ENCODE measurements around the gene PITX3.

Gene PITX3

DNA sequence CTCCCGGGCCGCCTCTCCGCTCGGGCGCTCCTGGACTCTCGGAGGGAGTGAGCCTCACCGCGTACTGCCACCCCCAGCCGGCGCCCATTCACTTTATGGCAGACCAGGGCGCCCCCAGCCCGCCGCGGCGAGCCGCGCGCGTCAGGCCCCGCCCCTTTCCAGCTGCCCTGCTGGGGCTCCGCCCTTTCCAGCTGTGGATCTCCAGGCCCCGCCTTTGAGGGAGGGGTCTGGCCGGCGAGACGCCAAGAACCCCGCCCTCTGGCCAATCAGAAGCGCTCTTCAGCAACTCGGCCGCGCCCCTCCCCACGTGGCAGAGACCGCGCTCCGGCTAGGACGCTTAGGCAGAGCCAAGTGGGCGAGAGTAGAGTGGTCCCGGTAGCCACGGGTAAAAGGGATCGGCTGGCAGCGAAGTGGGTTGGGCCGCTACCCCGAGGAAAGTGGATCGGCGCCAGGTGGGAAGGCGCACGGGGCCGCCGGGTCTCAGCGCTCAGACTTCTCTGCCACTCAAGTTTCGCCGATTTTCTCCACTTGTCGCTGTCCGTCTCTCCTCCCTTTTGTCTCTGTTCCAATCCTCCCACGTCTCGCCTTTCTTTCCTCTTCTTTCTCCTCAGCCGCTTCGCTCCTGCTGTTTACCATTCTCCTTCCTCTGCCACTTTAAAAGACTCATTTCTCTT, at the start of gene PITX3:
PITX3 (minus strand) TSS at position 69 of the 674 bp plus-strand sequence. CDS start 9,432 bp downstream, outside the sequence.
- DNase-seq, result peak; percentile 88

GRCh38 chr10:102289840-102290239, 48.5 kb upstream of the PITX3 start:
- no peak for DNase-seq

- DNase-seq, result no peak
These were observed 48.0 kb upstream of the PITX3 start for GRCh38 chr10:102289356-102289755.

GRCh38 chr10:102287991-102288390, 46.7 kb upstream of the PITX3 start:
- DNase-seq, result no peak

GRCh38 chr10:102287538-102287937, 46.2 kb upstream of the PITX3 start:
- DNase-seq, result no peak

DNA sequence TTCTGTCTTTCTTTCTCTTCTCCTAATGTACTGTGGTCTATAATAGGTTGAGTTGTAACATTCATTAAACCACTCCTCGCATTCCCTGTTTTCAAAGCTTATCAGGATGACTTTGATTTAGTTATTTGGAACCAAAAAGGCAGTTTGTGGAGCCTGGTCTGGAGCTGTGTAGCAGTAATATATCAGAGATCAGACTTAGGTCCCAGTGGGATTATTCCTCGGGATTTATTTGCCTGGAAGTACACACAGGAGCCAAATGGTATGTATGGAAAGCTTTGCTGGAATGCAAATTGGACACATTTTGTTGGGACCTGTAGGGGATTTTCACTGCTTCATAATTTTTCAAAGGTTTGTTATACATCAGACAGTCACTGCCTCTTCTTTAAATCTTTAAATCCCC, 44.9 kb upstream of the PITX3 start:
- no peak for DNase-seq

DNA sequence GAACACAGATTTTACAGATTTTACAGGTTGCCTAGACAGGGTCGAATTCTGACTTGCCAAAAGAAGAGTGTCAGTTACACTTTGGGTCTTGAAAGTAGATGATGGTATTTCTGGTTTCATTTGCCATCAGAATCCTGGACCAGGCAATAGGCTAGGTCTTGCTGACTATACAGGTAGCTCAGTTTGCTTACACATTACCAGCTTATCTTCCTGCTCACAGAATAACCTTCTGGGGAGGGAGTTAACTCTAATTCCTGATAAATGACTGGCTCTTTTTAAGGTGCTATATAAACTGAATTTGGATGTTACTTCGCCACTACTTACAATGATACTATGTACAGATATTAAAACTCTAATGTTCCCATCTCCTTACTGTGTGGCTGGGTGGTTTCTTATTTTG, 43.8 kb upstream of the PITX3 start:
- DNase-seq, result no peak

DNA sequence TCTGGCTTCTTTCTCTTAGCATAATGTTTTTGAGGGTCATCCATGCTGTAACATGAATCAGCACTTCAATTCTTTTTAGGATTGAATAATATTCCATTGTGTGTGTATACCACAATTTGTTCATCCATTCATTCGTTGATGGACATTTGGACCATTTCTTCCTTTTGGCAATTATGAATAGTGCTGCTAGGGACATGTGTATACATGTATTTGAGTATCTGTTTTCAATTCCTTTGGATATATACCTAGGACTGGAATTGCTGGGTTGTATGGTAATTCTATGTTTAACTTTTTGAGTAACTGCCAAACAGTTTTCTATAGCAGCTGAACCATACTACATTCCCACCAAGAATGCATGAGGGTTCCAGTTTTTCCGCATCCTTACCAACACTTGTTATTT, 43.2 kb upstream of the PITX3 start:
- DNase-seq, result no peak

- no peak for DNase-seq
These were observed 42.6 kb upstream of the PITX3 start for GRCh38 chr10:102283890-102284289.

- no peak for DNase-seq
These were observed 42.2 kb upstream of the PITX3 start for GRCh38 chr10:102283488-102283887.

DNA sequence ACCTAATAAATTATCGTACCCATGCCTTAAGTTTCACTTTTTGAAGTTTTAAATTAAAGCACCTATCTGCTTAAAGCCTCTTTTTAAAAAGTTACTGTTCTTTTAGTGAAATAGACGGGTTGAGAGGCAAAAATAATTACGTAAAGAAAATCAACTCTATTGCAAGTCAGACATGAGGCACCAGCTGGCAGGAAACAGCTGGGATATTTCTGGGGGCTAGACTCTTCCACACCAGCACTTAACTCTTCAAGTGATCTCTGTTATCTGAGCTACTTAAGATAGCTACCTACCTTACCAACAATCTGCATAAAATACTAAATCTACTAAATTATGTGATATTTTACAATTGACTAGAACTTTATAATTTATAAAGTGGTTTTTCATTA, 39.8 kb upstream of the PITX3 start:
- DNase-seq, result no peak

DNA sequence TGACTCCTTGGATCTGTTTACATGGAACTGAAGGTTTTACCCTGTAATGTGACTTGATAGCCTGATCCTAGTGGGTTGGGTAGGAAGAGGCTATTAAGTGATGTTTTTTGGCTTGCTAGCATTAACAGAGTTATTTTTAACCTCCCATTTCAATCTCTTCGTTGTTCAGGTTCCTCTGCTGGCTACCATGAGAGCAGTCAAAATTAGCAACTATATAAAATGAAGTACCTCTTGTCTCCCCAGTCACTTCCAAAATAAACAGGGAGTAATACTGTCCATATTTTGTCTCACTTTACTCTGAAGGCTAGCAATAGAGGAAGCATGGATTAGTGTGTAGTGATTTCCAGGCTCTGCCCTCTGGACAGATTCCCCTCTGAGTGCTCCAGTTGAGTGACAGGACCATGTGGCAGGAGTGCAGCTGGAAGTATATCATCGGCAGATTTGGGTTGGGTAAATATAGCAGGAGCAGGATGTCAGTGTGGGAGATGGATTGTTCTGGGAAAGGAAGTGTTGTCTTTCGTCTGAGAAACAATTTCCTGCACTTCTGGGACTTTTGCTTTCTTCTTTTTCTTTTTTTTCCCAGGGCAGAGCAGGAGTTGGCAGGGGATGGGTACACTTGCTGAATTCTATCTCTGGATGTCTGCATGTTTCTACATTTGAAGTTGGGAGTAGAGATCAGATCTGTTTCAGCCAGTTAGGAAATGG, 39.2 kb upstream of the PITX3 start:
- no peak for DNase-seq

DNA sequence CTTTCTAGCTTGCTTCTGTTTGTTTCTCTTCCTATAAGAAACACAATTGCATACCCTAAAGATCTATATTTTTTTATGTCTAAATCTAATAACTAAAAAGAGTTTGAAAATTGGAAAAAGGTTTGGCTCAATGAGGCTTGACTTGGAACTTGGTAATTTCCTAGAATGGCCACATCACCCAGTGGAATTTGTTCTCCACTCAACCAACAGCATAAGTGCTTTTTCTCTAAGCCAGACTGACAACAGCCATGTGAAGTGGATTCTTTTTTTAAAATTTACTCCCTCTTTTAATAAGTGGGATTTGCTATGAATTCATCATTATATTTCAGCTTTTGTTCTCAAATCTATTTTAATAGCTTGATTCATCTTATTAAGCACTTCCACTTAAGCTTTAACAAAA, 37.8 kb upstream of the PITX3 start:
- DNase-seq, result no peak

- no peak for DNase-seq
These were observed 34.0 kb upstream of the PITX3 start for GRCh38 chr10:102275343-102275742.

DNA sequence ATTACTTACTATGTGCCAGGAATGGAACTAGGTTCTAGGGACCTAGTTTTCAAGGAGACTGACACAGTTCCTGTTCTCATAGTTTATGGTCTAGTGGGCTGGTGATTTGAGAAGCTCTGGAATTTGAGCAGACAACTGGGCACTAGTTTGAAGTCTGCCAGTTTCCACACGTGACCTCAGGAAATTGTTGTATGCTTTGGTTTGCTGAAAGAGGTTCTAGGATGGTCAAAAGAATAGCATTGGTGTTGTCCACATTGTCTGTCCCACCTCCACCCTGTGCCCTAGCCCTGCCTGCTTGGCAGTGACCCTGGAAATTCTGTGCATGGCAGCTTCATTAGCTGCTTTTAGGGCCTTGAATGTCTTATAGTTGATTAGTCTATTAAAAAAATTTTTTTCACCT, 32.8 kb upstream of the PITX3 start:
- DNase-seq, result no peak

DNA sequence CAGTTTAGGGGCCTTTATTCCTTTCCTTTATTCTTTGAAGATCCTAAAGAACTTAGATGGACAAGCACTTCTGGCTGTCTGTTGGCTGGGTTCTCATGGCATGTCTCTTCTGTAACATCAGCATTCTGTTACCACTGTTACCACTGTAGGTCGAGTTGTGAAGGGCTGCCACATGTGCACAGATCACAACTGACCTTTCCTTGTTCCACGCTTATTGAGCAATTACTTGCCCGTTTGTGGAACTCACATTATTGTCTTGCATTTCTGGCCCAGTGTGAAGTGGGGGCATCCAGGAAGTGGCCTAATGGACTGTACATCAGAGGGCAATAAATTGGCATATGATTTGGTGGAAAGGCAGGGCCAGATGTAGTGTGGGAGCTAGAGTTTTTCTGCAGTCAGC, 27.7 kb upstream of the PITX3 start:
- no peak for DNase-seq

- no peak for DNase-seq
These were observed 27.1 kb upstream of the PITX3 start for GRCh38 chr10:102268375-102268888.

- DNase-seq, result no peak
These were observed 26.4 kb upstream of the PITX3 start for GRCh38 chr10:102267748-102268147.

GRCh38 chr10:102266670-102267069, 25.4 kb upstream of the PITX3 start:
- DNase-seq, result no peak

DNA sequence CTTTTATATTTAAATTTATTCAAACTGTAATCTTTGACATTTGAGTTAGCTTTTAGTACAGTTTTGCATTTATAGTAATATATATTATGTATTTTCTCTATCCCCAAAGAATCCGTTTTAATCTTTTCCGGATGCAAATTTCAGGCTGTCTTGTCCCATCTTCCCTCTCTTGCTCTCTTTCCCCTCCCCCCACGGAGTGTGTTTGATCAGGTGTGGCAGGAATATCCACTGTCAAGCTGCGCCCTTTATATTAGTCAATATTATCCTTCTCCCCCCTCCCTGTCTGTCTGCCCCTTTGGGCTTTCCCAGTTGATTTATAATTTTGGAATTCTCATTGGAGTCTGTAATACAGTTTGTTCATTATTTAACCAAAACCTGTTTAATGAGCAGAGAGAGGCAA, 23.1 kb upstream of the PITX3 start:
- no peak for DNase-seq

- DNase-seq, result no peak
These were observed 21.5 kb upstream of the PITX3 start for GRCh38 chr10:102262744-102263370.

DNA sequence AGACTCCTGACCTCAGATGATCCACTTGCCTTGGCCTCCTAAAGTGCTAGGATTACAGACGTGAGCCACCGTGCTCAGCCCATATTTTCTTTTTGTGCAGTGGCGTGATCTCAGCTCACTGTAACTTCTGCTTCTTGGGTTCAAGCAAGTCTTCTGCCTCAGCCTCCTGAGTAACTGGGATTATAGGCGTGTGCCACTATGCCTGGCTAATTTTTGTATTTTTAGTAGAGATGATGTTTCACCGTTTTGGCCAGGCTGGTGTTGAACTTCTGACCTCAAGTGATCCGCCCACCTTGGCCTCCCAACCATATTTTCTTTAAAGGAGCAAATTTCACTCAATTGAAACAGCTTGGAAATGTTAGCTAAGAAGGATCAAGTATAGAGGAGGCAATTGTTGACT, 20.5 kb upstream of the PITX3 start:
- DNase-seq, result no peak

GRCh38 chr10:102261196-102261595, 19.9 kb upstream of the PITX3 start:
- no peak for DNase-seq

DNA sequence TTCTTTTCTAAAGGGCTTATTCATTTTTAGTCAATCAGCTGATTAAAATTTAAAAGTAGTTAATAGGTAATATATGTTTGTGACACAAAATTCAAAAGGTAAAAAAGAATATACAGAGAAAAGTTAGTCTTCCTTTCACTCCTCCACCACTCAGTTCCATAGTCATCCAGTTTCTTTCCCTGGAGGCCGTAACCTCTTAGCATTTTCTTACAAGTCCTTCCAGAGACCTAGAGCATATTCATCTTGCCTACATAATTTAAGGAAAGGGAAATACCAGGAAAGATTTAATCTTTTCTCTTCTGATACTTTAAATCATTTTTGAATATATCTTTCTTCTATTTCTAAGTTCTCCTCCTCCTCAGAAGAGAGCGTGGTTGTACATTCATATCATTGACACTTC, 14.1 kb upstream of the PITX3 start:
- no peak for DNase-seq

All from stimulated activated CD4-positive, alpha-beta T cell treated with anti-CD3 and anti-CD28 coated beads, Interleukin-4, amount 100 ng/mL, for 4 hours (primary cell).